ENCODE results near the gene SATB2.

DNA sequence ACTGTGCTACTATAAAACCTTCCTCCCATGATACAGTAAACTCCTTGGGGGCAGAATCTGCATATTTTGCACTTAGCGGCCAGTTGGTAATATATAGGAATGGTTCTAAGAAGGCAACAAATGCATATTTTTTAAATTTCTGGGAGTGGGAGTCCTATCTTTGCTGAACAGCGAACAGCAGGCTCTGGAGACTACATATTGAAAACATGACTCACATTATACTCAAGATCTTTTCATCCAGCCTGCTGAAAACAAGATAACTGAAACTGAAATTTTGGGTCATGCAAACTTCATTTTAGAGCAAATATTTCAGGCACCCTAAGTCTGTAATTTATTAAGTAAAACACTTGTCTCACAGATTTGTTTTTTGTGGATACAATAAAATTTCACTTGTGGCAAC, 122.2 kb downstream of the SATB2 start:
- TF ChIP-seq EZH2 (IDR thresholded peaks at IDR 0.05; ENCODE audit: insufficient read depth, poor library complexity, severe bottlenecking) (no peak), EZH2phosphoT487 (IDR thresholded peaks at IDR 0.05; ENCODE audit: insufficient read depth, low read depth) (no peak)

All from GM23248 (cell line).